Kidney epithelial cell (primary cell): ENCODE measurements around the gene E2F8. TPM values are rescaled to one million over a fixed set of nuclear protein-coding genes. Genes with fewer than 3 reads are reported as not detected.

Source experiments
- DNase-seq: peaks from one replicate; pipeline ENCODE4 v3.0.0-alpha.2; 2010; ENCODE audit warnings: low read depth
- H3K27me3 ChIP-seq: 2 replicates; pipeline ENCODE4 v1.6.0; 2011; ENCODE audit warnings: low read length; ENCODE audit not compliant: control insufficient read depth, insufficient read depth
- H3K36me3 ChIP-seq: 2 replicates; pipeline ENCODE4 v1.5.1; 2011; ENCODE audit warnings: low read length; ENCODE audit not compliant: control insufficient read depth, insufficient read depth
- H3K4me3 ChIP-seq: 2 replicates; pipeline ENCODE4 v1.5.1; 2011; ENCODE audit warnings: low read depth, mild to moderate bottlenecking, control low read depth, low read length
- CTCF ChIP-seq: IDR thresholded peaks from 2 replicates; pipeline ENCODE4 v1.5.1; 2011; ENCODE audit warnings: mild to moderate bottlenecking, moderate library complexity, low read length, control low read depth, inconsistent platforms; ENCODE audit not compliant: insufficient read depth, poor library complexity, severe bottlenecking
- total RNA-seq: library from RNA; depleted of rRNA; stranded (reverse); fragments of >200 nt; gene quantifications from 2 replicates; pipeline ENCODE4 v1.2.3, GENCODE V29; 2015

Gene E2F8
- total RNA-seq = 0.04 and 0.14 TPM in 2 replicates

- no peak for TF ChIP-seq CTCF
- Histone ChIP-seq H3K4me3 (peak within 1 kb of the TSS; percentile 82), H3K27me3 (peaks cover 20% of the 10 kb centered on the region), H3K36me3 (no peaks in the 10 kb centered on the region)
- peak; percentile 75 for DNase-seq
Observed at GRCh38 chr11:19240420-19241259, at the start of gene E2F8. Gene E2F8, minus strand, starts transcription at chr11:19240945. Its CDS starts 824 bp downstream, at chr11:19240121.

GRCh38 chr11:19290356-19290755 is 49.6 kb upstream of the E2F8 start:
- Histone ChIP-seq H3K27me3 (no peaks in the 10 kb centered on the region), H3K36me3 (no peaks in the 10 kb centered on the region), H3K4me3 (no peak overlapping the region)
- no peak for TF ChIP-seq CTCF
- no peak for DNase-seq

- H3K27me3 ChIP-seq = no peaks in the 10 kb centered on the region
- no peak for TF ChIP-seq CTCF
- no peak for DNase-seq
- no peaks in the 10 kb centered on the region for H3K36me3 ChIP-seq
- no peak overlapping the region for H3K4me3 ChIP-seq
Observed at GRCh38 chr11:19288256-19288655, 47.5 kb upstream of the E2F8 start.

- no peak for DNase-seq
- TF ChIP-seq CTCF = no peak
- H3K4me3 ChIP-seq = no peak overlapping the region
- H3K27me3 ChIP-seq = no peaks in the 10 kb centered on the region
- no peaks in the 10 kb centered on the region for H3K36me3 ChIP-seq
Observed at GRCh38 chr11:19286411-19286810, 45.7 kb upstream of the E2F8 start.

- H3K27me3 ChIP-seq = no peaks in the 10 kb centered on the region
Observed at GRCh38 chr11:19284881-19285280, 44.1 kb upstream of the E2F8 start.

More at GRCh38 chr11:19284881-19285280, 44.1 kb upstream of the E2F8 start:
- Histone ChIP-seq H3K4me3 (no peak overlapping the region), H3K36me3 (no peaks in the 10 kb centered on the region)
- no peak for TF ChIP-seq CTCF
- DNase-seq = no peak
